Mesenchymal stem cell (in vitro differentiated cells and primary cell): ENCODE data around the gene MGA.

Experiments
- DNase-seq: peaks from one replicate; pipeline ENCODE4 v3.0.0-alpha.2; 2013
- H2AFZ ChIP-seq: one replicate; pipeline ENCODE4 v1.6.1; 2013; ENCODE audit warnings: low read depth, mild to moderate bottlenecking, control low read depth, inconsistent platforms, low read length, moderate library complexity
- H2AK5ac ChIP-seq: 2 replicates; pipeline ENCODE4 v1.6.1; 2013; ENCODE audit warnings: low read length, moderate library complexity, mild to moderate bottlenecking, inconsistent platforms; ENCODE audit not compliant: severe bottlenecking
- H2BK120ac ChIP-seq: one replicate; pipeline ENCODE4 v1.6.1; 2013; ENCODE audit warnings: low read depth, mild to moderate bottlenecking, inconsistent platforms, low read length, moderate library complexity
- H2BK12ac ChIP-seq, 2 experiments: one replicate each; pipeline ENCODE4 v1.6.1; 2013; ENCODE audit warnings: inconsistent platforms in 2 of 2, low read length in 2 of 2, mild to moderate bottlenecking in 2 of 2, moderate library complexity in 2 of 2, control low read depth in 1 of 2
- H2BK15ac ChIP-seq: one replicate; pipeline ENCODE4 v1.6.1; 2013; ENCODE audit warnings: mild to moderate bottlenecking, low read depth, inconsistent platforms; ENCODE audit not compliant: poor library complexity, severe bottlenecking
- H2BK5ac ChIP-seq: 2 replicates; pipeline ENCODE4 v1.6.1; 2013; ENCODE audit warnings: low read depth, mild to moderate bottlenecking, low read length, control low read depth, inconsistent platforms; ENCODE audit not compliant: poor library complexity, severe bottlenecking
- H3K14ac ChIP-seq, 2 experiments: one replicate each; pipeline ENCODE4 v1.6.1; 2013; ENCODE audit warnings: inconsistent platforms in 2 of 2, low read length in 2 of 2, control low read depth in 1 of 2, mild to moderate bottlenecking in 1 of 2, moderate library complexity in 1 of 2
- H3K18ac ChIP-seq, 2 experiments: one replicate each; pipeline ENCODE4 v1.6.1; 2013; ENCODE audit warnings: inconsistent platforms in 2 of 2, low read length in 2 of 2, control low read depth in 1 of 2, low read depth in 1 of 2, mild to moderate bottlenecking in 1 of 2
- H3K23ac ChIP-seq, 2 experiments: one replicate each; pipeline ENCODE4 v1.6.1; 2013; ENCODE audit warnings: inconsistent platforms in 2 of 2, low read length in 2 of 2, mild to moderate bottlenecking in 2 of 2, moderate library complexity in 2 of 2, control low read depth in 1 of 2
- H3K27ac ChIP-seq: 2 replicates; pipeline ENCODE4 v1.5.1; 2013; ENCODE audit warnings: mild to moderate bottlenecking, moderate library complexity, low read length, control low read depth, inconsistent platforms; ENCODE audit not compliant: poor library complexity, severe bottlenecking
- H3K27me3 ChIP-seq, 2 experiments: 2 replicates each; pipeline versions ENCODE4 v1.6.1 to v1.7.0; 2013; ENCODE audit warnings: low read length in 2 of 2, mild to moderate bottlenecking in 2 of 2, moderate library complexity in 2 of 2, control low read depth in 1 of 2, inconsistent platforms in 1 of 2; ENCODE audit not compliant: control insufficient read depth in 1 of 2, insufficient read depth in 1 of 2
- H3K36me3 ChIP-seq, 2 experiments: 2 replicates each; pipeline versions ENCODE4 v1.6.1 to v1.7.0; 2013; ENCODE audit warnings: low read length in 2 of 2, control low read depth in 1 of 2, inconsistent platforms in 1 of 2, low read depth in 1 of 2, mild to moderate bottlenecking in 1 of 2; ENCODE audit not compliant: insufficient read depth in 2 of 2, control insufficient read depth in 1 of 2
- H3K4ac ChIP-seq, 2 experiments: one replicate each; pipeline ENCODE4 v1.6.1; 2013; ENCODE audit warnings: inconsistent platforms in 2 of 2, low read length in 2 of 2, mild to moderate bottlenecking in 2 of 2, moderate library complexity in 2 of 2, control low read depth in 1 of 2, low read depth in 1 of 2
- H3K4me1 ChIP-seq: 2 replicates; pipeline ENCODE4 v1.6.1; 2013; ENCODE audit warnings: low read depth, low read length, control low read depth; ENCODE audit not compliant: control insufficient read depth, insufficient read depth
- H3K4me2 ChIP-seq: 2 replicates; pipeline ENCODE4 v1.6.1; 2013; ENCODE audit warnings: low read length, mild to moderate bottlenecking, inconsistent platforms; ENCODE audit not compliant: poor library complexity, severe bottlenecking
- H3K4me3 ChIP-seq, 2 experiments: 2 replicates each; pipeline versions ENCODE4 v1.5.1 to v1.7.0; 2013; ENCODE audit warnings: low read length in 2 of 2, mild to moderate bottlenecking in 2 of 2, control low read depth in 1 of 2, low read depth in 1 of 2; ENCODE audit not compliant: insufficient read depth in 1 of 2
- H3K79me1 ChIP-seq: replicated peaks from 2 replicates; pipeline ENCODE4 v1.6.1; 2013; ENCODE audit warnings: mild to moderate bottlenecking, control low read depth, low read length, inconsistent platforms; ENCODE audit not compliant: poor library complexity, severe bottlenecking
- H3K9ac ChIP-seq: 2 replicates; pipeline ENCODE4 v1.7.0; 2013; ENCODE audit warnings: mild to moderate bottlenecking, low read length, moderate library complexity
- H3K9me3 ChIP-seq: 2 replicates; pipeline ENCODE4 v1.7.0; 2013; ENCODE audit warnings: mild to moderate bottlenecking, low read length; ENCODE audit not compliant: control insufficient read depth
- H4K8ac ChIP-seq: one replicate; pipeline ENCODE4 v1.6.1; 2013; ENCODE audit warnings: inconsistent platforms, mild to moderate bottlenecking, low read length, moderate library complexity
- H4K91ac ChIP-seq: one replicate; pipeline ENCODE4 v1.6.1; 2013; ENCODE audit warnings: mild to moderate bottlenecking, low read length, inconsistent platforms
- WGBS: methylation state at CpG from one replicate; pipeline ENCODE4 v1.1.7; 2013; ENCODE audit warnings: mixed read lengths; 5-methylcytosine and 5-hydroxymethylcytosine counted together

Gene MGA

DNA sequence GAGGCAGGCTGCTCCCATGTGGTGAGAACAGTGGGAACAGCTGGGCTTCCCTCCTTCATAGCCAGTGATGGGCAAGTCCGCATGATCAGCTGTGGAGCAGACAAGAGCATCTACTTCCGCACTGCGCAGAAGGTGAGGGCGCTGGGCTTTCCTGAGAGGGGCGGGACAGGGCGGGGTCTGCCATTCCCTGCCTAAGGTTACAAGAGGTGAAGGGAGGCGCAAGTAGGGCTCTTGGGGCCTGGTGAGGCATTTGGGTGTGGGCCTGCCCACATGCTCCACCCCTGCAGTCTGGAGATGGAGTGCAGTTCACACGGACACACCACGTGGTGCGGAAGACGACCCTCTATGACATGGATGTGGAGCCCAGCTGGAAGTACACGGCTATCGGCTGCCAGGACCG lies 157.1 kb downstream of the MGA start:
- Histone ChIP-seq H3K9me3 (no peaks in the 10 kb centered on the region), H3K4ac (no peak overlapping the region), H2AFZ (no peak overlapping the region), H3K14ac (no peak overlapping the region), H3K9ac (no peak overlapping the region), H4K91ac (no peak overlapping the region), H2BK12ac (no peak overlapping the region), H2AK5ac (no peak overlapping the region), H3K18ac (no peak overlapping the region), H3K79me1 (peaks cover 13% of the 10 kb centered on the region), H2BK15ac (no peak overlapping the region), H4K8ac (no peak overlapping the region), H3K27me3 (no peaks in the 10 kb centered on the region), H3K23ac (no peak overlapping the region), H2BK120ac (no peak overlapping the region), H3K4me1 (no peaks in the 10 kb centered on the region), H2BK5ac (no peak overlapping the region), H3K4me3 (no peak overlapping the region), H3K4me2 (no peak overlapping the region), H3K27ac (no peak overlapping the region), H3K36me3 (peaks cover 88 to 97% of the 10 kb centered on the region in 2 experiments)
- no peak for DNase-seq
- 97% methylated on average over 14 of the region's 14 CpGs for WGBS

DNA sequence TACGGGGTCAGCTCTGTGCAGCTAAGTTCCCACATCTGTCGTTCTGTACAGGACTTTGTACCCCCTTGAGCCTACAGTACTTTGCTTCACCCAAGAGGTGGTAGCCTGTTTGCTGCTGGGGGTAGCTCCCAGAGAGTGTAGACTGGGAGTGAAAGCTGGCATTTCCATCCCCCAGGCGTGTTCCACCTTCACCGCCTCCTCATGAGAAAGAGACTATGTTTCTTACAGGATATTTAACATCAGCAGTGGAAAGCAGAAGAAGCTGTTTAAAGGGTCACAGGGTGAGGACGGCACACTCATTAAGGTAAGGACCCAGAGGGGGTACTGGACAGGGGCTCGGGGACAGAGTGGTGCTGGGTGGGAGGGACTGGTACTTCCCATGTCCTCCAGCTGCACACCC lies 157.6 kb downstream of the MGA start:
- no peaks in the 10 kb centered on the region for H3K9me3 ChIP-seq
- H3K9ac ChIP-seq = no peak overlapping the region
- H3K4ac ChIP-seq = no peak overlapping the region
- H3K23ac ChIP-seq = no peak overlapping the region
- H3K36me3 ChIP-seq = peaks cover 88 to 97% of the 10 kb centered on the region in 2 experiments
- no peak overlapping the region for H2BK5ac ChIP-seq
- H4K8ac ChIP-seq = no peak overlapping the region
- no peak overlapping the region for H3K27ac ChIP-seq
- no peak overlapping the region for H2AFZ ChIP-seq
- DNase-seq = no peak
- H2AK5ac ChIP-seq = no peak overlapping the region
- no peak overlapping the region for H2BK15ac ChIP-seq
- H3K27me3 ChIP-seq = no peaks in the 10 kb centered on the region
- H3K18ac ChIP-seq = no peak overlapping the region
- no peaks in the 10 kb centered on the region for H3K4me1 ChIP-seq
- no peak overlapping the region for H2BK120ac ChIP-seq
- no peak overlapping the region for H2BK12ac ChIP-seq
- no peak overlapping the region for H3K4me2 ChIP-seq
- H3K14ac ChIP-seq = no peak overlapping the region
- 100% methylated on average over 4 of the region's 6 CpGs for WGBS
- H4K91ac ChIP-seq = no peak overlapping the region
- peaks cover 9% of the 10 kb centered on the region for H3K79me1 ChIP-seq
- no peak overlapping the region for H3K4me3 ChIP-seq

DNA sequence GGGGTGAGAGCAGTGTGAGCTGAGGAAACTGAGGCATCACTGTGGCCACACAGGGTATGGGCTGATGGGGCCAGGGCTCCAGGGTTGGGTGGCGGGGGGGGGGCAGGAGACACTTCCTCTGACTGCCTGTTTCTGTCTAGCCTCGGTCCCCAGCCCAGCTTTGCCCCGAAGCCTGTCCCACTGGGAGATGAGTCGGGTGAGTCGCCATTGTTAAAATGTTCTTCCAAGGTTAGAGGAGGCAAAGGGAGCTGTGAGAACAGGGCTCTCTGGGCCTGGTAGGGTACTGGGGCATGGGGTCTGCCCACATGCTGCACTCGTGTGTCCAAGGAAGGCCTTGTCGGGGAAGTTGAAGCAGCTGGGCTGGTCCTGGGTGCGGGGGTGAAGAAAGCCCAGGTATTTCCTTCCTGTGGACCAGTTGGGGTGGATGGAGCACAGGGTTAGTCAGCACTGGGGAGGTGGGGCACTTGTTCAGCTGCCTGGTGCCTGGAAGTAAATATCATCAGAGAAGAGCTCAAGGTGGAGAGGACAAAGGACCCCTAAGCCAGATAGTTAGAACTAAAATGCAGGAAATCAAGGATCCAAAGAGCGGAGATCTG lies 159.3 kb downstream of the MGA start:
- H3K14ac ChIP-seq = no peak overlapping the region
- no peaks in the 10 kb centered on the region for H3K27me3 ChIP-seq
- H2BK120ac ChIP-seq = no peak overlapping the region
- DNase-seq = no peak
- H2BK12ac ChIP-seq = no peak overlapping the region
- no peaks in the 10 kb centered on the region for H3K9me3 ChIP-seq
- no peak overlapping the region for H3K4me2 ChIP-seq
- no peak overlapping the region for H3K18ac ChIP-seq
- no peak overlapping the region for H3K9ac ChIP-seq
- H2BK5ac ChIP-seq = no peak overlapping the region
- H4K91ac ChIP-seq = no peak overlapping the region
- peaks cover 9% of the 10 kb centered on the region for H3K79me1 ChIP-seq
- no peak overlapping the region for H3K23ac ChIP-seq
- H2AK5ac ChIP-seq = no peak overlapping the region
- no peak overlapping the region for H3K4me3 ChIP-seq
- H3K36me3 ChIP-seq = peaks cover 91 to 98% of the 10 kb centered on the region in 2 experiments
- H3K4ac ChIP-seq = no peak overlapping the region
- no peak overlapping the region for H3K27ac ChIP-seq
- no peak overlapping the region for H2BK15ac ChIP-seq
- WGBS = 90% methylated on average over 9 of the region's 9 CpGs
- H2AFZ ChIP-seq = no peak overlapping the region
- peaks cover 2% of the 10 kb centered on the region for H3K4me1 ChIP-seq
- H4K8ac ChIP-seq = no peak overlapping the region

DNA sequence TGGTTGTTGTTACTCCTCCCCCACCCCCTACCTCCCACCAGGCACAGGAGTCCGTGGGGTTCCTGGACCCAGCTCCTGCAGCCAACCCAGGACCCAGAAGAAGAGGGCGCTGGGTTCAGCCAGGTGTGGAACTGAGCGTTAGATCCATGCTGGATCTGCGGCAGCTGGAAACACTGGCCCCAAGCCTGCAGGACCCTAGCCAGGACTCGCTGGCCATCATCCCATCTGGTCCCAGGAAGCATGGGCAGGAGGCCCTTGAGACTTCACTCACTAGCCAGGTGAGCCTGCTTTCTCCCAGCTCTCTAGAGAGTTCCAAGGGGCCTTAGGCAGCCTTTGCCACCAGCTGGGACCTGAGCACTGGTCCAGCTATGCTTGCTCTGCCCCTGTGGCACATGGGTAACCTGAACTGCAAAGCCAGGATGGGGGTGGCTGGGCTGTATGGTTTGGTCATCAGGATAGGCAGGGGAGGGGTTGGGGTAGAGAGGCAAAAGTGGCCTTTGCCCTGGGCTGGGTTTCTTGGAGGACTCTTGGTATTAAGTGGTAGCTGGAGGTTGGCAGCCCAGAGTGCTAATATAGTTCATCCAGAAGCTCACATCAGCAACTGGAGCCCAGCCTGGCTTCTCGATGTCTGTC lies 160.7 kb downstream of the MGA start:
- Histone ChIP-seq H3K4ac (no peak overlapping the region), H2BK5ac (no peak overlapping the region), H2BK12ac (no peak overlapping the region), H2AFZ (no peak overlapping the region), H3K4me3 (no peak overlapping the region), H3K27ac (no peak overlapping the region), H3K36me3 (peaks cover 94% of the 10 kb centered on the region in 2 experiments), H2BK15ac (no peak overlapping the region), H3K27me3 (no peaks in the 10 kb centered on the region), H4K91ac (no peak overlapping the region), H4K8ac (no peak overlapping the region), H3K14ac (no peak overlapping the region), H2AK5ac (no peak overlapping the region), H3K18ac (no peak overlapping the region), H3K4me2 (no peak overlapping the region), H3K9ac (no peak overlapping the region), H3K79me1 (peaks cover 1% of the 10 kb centered on the region), H3K9me3 (no peaks in the 10 kb centered on the region), H2BK120ac (no peak overlapping the region), H3K23ac (no peak overlapping the region), H3K4me1 (peaks cover 5% of the 10 kb centered on the region)
- no peak for DNase-seq
- 94% methylated on average over 6 of the region's 6 CpGs for WGBS
